Stomach (tissue), 19 donors: ENCODE results near the gene HPCA. TPM values are rescaled to one million over a fixed set of nuclear protein-coding genes. Genes with fewer than 3 reads are reported as not detected.

Experiments
- DNase-seq, 2 donors: peaks; one replicate each; pipeline versions ENCODE4 v3.0.0 to v3.0.0-alpha.2; 2013 to 2019
- H3K27ac ChIP-seq, 5 donors: fragments of 200-600 bp in 4 of 5; sonication (generic) in 4 of 5; one replicate each; pipeline ENCODE4 v1.5.1; 2013 to 2019; ENCODE audit warnings: mild to moderate bottlenecking in 1 of 5, moderate library complexity in 1 of 5
- H3K27me3 ChIP-seq, 3 donors: fragments of 200-600 bp; sonication (generic); one replicate each; pipeline ENCODE4 v1.5.1; 2017 to 2019; ENCODE audit warnings: mixed run types in 1 of 3
- H3K36me3 ChIP-seq, 4 donors: fragments of 200-600 bp; sonication (generic); 1 replicate in 3 of 4; 2 replicates in 1 of 4; pipeline ENCODE4 v1.5.1; 2016 to 2019
- H3K4me1 ChIP-seq, 4 donors: fragments of 200-600 bp; sonication (generic); one replicate each; pipeline ENCODE4 v1.5.1; 2016 to 2019
- H3K4me3 ChIP-seq, 4 donors: fragments of 200-600 bp; sonication (generic) in 3 of 4; one replicate each; pipeline ENCODE4 v1.5.1; 2016 to 2019; ENCODE audit warnings: mild to moderate bottlenecking in 1 of 4
- H3K9me3 ChIP-seq, 4 donors: fragments of 200-600 bp; sonication (generic); one replicate each; pipeline ENCODE4 v1.5.1; 2016 to 2019
- CTCF ChIP-seq, 7 experiments: fragments of 450-650 bp in 4 of 7; fragments of 200-600 bp in 3 of 7; sonication (generic) in 3 of 7; IDR thresholded peaks; one replicate each; pipeline ENCODE4 v1.5.1; 2016 to 2019; ENCODE audit warnings: antibody characterized with exemption in 7 of 7, control low read depth in 2 of 7, mild to moderate bottlenecking in 1 of 7
- EP300 ChIP-seq: sonication (generic); formaldehyde crosslinking; IDR thresholded peaks from one replicate; pipeline ENCODE4 v1.6.1; 2017; ENCODE audit warnings: antibody characterized with exemption
- POLR2A ChIP-seq, 4 donors: fragments of 450-650 bp; IDR thresholded peaks; one replicate each; pipeline ENCODE4 v1.6.1; 2016; ENCODE audit warnings: antibody characterized with exemption in 4 of 4, control low read depth in 2 of 4, mild to moderate bottlenecking in 1 of 4, moderate library complexity in 1 of 4
- POLR2AphosphoS5 ChIP-seq, 3 donors: sonication (generic); formaldehyde crosslinking; IDR thresholded peaks; one replicate each; pipeline ENCODE4 v1.6.1; 2016; ENCODE audit warnings: antibody characterized with exemption in 3 of 3
- WGBS, 5 donors: extraction: QIAGEN DNeasy Blood & Tissue Kit in 3 of 5; methylation state at CpG; one replicate each; pipeline versions ENCODE4 v1.1.5 to v1.1.7; 2013 to 2018; 5-methylcytosine and 5-hydroxymethylcytosine counted together
- intact Hi-C: fragments of 100-400 bp; cut with DNase I; formaldehyde crosslinking; loops from one replicate; pipeline ENCODE4 v1.15.1; 2023; ENCODE audit warnings: low total_unique reads
- long read RNA-seq, 10 donors: transcript quantifications; one replicate each; lab custom pipeline, GENCODE V29; 2026
- polyA plus RNA-seq, 3 donors: library from polyadenylated mRNA; stranded (reverse); fragments of 200-250 nt; gene quantifications; one replicate each; pipeline ENCODE4 v1.2.3, GENCODE V29; 2013
- total RNA-seq, 5 donors: library from RNA; depleted of rRNA; stranded (reverse); fragments of >200 nt; gene quantifications; one replicate each; pipeline versions ENCODE4 v1.1.0 to v1.2.3, GENCODE V29; 2014 to 2016
- donor health status: healthy with polysubstance abuse.
- donor health status: Bipolar disorder and iron deficiency.
- donor health status: healthy.

Gene HPCA
- total RNA-seq (1 to 10 TPM in 1 of 5 donors, not detected in 4; 4.9 TPM), polyA plus RNA-seq (under 1 TPM in 2 of 3 donors, not detected in 1; 0.30 to 0.75 TPM)
- long read RNA-seq, donor 1: 0 reads
- long read RNA-seq, donor 2: 0 reads
- long read RNA-seq, donor 3: 0 reads
- long read RNA-seq, donor 4: 0 reads
- long read RNA-seq, donor 5: 0 reads
- long read RNA-seq, donor 6: 0 reads
- long read RNA-seq, donor 7: 0 reads
- long read RNA-seq, donor 8: 0 reads
- long read RNA-seq, donor 9: 0 reads
- long read RNA-seq, donor 10, partial matches to known transcripts: 7 of 7 reads
- long read RNA-seq, donor 10, other reads (novel, unspliced or antisense): 0 of 7 reads

GRCh38 chr1:32886004-32886827 is at the start of gene HPCA:
TSS of gene HPCA (plus strand) at chr1:32886491. CDS start at chr1:32888899, 2,408 bp downstream.
- H3K27ac ChIP-seq: no peak within 1 kb of the TSS
- peaks cover 11 to 70% (median 36%) of the 10 kb centered on the region in 3 donors for H3K27me3 ChIP-seq
- 3 to 4% (median 3%) methylated on average over 20 to 79 of the region's 79 CpGs for WGBS, 5 donors
- peak; percentile 61 to 90 for DNase-seq
- peak within 1 kb of the TSS; percentile 20 to 41 (median 30) for H3K4me3 ChIP-seq
- intact Hi-C loops: no loop called here
- no peaks in the 10 kb centered on the region for H3K9me3 ChIP-seq
- H3K4me1 ChIP-seq: peaks cover 17 to 29% (median 25%) of the 10 kb centered on the region in 4 donors
- no peaks in the 10 kb centered on the region for H3K36me3 ChIP-seq
- TF ChIP-seq EP300: no peak
- TF ChIP-seq CTCF (IDR thresholded peaks at IDR 0.05): peak in 4 of 7 experiments; percentile 11 to 41 (median 20)
- TF ChIP-seq POLR2AphosphoS5 (IDR thresholded peaks at IDR 0.05): no peak
- no peak for TF ChIP-seq POLR2A (IDR thresholded peaks at IDR 0.05)

GRCh38 chr1:32848354-32849063 is 37.8 kb upstream of the HPCA start:
- no peak overlapping the region for H3K4me3 ChIP-seq
- 28 to 43% (median 35%) methylated on average over 2 of the region's 2 CpGs for WGBS, 5 donors
- no peaks in the 10 kb centered on the region for H3K4me1 ChIP-seq
- DNase-seq: peak in 1 of 2 donors; percentile 45
- peak overlapping the region in 1 of 5 donors; percentile 36 for H3K27ac ChIP-seq
- no peaks in the 10 kb centered on the region for H3K27me3 ChIP-seq
- H3K36me3 ChIP-seq: peaks cover 10 to 81% (median 63%) of the 10 kb centered on the region in 4 donors
- TF ChIP-seq POLR2A (IDR thresholded peaks at IDR 0.05): no peak
- TF ChIP-seq CTCF (IDR thresholded peaks at IDR 0.05): no peak
- peak in 2 of 3 donors; percentile 5 to 6 for TF ChIP-seq POLR2AphosphoS5 (IDR thresholded peaks at IDR 0.05)
- TF ChIP-seq EP300: no peak
- no peaks in the 10 kb centered on the region for H3K9me3 ChIP-seq
- intact Hi-C loops: no loop called here

- H3K27ac ChIP-seq: no peak overlapping the region
- 88 to 96% (median 93%) methylated on average over 13 of the region's 13 CpGs for WGBS, 5 donors
Observed at GRCh38 chr1:32855861-32856617, 30.3 kb upstream of the HPCA start.

More at GRCh38 chr1:32855861-32856617, 30.3 kb upstream of the HPCA start:
- Histone ChIP-seq H3K4me3 (no peak overlapping the region), H3K9me3 (no peaks in the 10 kb centered on the region), H3K27me3 (no peaks in the 10 kb centered on the region), H3K4me1 (no peaks in the 10 kb centered on the region), H3K36me3 (peaks cover 29 to 84% (median 76%) of the 10 kb centered on the region in 4 donors)
- TF ChIP-seq EP300 (no peak), POLR2A (IDR thresholded peaks at IDR 0.05) (no peak), CTCF (IDR thresholded peaks at IDR 0.05) (no peak), POLR2AphosphoS5 (IDR thresholded peaks at IDR 0.05) (no peak)
- no peak for DNase-seq
- intact Hi-C loops: no loop called here
